NCI-H128 (cell line): ENCODE data around the gene CCDC152.
"Not testable (repeated sequence)": the region's sequence is repeated elsewhere in the genome, so short reads cannot be mapped to it uniquely, and the experiment has no call there.

Experiments
- DNase-seq: peaks from one replicate; lab custom pipeline; 2025; ENCODE audit not compliant: unreplicated experiment; lab: John Stamatoyannopoulos, UW

CCDC152 gene

DNA sequence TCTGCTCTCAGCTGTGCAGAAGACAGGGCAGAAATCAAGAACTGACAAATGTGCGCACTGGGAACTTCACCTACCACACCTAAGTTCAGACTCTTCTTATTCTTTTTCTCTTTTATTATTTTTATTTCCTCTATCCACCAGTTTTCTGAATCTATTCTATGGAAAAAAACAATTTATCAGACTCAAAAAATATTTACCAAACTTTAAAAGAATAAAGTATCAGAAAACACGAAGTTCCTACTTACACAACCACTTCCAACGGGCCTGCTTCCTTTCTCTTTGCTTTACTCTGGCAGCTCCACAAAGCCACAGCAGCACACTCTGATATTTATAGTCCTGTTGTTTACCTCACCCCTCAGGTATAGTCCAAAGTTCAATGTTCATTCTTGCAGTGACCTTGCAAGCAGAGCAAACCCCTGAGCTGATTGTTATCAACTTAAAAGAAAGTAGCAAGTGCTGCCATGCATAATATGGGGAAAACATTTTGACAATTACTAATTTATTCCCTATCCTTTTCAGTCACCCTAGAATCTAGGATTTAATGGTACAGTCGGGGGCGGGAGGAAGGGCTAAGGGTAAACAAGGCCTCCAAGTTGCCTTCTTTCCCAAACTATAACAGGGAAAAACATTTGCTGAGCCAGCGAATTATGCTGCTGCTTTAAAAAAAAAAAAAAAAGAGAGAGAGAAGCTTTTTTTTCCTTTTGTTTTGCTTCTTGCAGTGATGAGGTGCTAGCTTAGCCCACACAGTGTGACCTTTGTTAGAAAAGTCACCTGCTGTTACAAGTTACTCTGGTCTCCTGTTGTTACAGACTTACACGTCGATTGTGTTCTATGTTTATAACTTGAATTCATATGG, 55.2 kb downstream of the CCDC152 start, which contains the start of gene SELENOP:
Gene SELENOP (minus strand): TSS at position 302 of the 856 bp plus-strand sequence. CDS start 3,539 bp downstream, outside the sequence.
- no peak for DNase-seq

DNA sequence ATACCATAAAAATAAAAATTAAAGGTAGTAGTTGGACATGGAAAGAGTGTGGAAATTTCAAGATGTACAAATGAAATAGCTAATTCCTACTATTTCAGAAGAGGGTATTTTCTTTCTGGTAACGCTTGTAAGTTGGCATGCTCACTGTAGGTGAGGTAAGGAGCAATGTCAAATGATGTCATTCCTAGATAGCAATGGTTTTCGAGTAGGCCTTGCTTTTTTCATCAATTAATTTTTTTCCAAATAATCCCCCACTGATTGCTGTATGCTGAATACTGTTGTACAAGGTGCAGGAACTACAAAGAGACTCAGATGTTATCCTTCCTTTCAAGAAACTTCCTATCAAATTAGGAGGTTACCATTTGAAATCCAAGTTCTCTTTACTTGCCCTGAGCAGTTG, 56.0 kb downstream of the CCDC152 start:
- no peak for DNase-seq

DNA sequence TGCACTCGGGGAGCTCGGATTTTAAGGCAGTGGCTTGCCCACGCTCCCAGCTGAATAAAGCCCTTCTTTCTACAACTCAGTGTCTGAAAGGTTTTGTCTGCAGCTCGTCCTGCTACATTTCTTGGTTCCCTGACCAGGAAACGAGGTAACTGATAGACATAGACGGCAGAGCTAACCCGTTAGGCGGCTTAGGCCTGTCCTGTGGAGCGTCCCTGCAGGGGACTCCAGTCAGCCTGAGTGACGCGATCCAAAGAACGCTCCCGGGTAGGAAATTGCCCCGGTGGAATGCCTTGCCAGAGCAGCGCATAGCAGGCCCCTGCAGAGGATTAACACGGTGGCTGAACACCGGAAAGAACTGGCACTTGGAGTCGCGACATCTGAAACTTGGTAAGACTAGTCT, 56.9 kb downstream of the CCDC152 start:
- no peak for DNase-seq

DNA sequence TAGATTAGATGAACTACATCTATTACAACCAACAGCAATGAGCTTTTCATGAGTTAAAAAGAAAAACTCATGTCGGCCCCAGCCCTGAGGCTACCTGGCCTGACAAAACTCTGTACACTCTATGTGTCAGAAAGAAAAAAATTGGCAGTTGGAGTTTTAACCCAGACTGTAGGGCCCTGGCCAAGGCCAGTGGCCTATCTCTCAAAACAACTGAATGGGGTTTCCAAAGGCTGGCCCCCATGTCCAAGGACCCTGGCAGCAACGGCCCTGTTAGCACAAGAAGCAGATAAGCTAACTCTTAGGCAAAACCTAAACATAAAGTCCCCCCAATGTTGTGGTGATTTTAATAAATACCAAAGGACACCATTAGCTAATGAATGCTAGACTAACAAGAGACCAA, 59.9 kb downstream of the CCDC152 start:
- not testable (repeated sequence) for DNase-seq

DNA sequence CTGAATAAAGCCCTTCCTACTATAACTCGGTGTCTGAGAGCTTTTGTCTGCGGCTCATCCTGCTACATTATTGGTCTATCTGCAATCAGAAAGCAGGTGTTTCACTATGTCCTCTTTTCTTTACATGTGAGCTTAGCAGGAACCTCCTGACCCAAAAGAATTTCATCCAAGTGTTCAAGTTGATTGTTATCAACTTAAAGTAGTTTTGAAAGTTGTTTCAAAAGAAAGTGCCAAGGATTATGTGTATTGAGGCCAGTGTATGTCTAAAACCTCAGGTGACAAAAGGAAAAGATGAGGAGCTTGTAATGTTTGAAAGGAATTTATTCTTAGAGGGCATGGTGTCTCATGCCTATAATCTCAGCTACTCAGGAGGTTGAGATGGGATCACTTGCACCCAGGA, 63.1 kb downstream of the CCDC152 start:
- DNase-seq: no peak

DNA sequence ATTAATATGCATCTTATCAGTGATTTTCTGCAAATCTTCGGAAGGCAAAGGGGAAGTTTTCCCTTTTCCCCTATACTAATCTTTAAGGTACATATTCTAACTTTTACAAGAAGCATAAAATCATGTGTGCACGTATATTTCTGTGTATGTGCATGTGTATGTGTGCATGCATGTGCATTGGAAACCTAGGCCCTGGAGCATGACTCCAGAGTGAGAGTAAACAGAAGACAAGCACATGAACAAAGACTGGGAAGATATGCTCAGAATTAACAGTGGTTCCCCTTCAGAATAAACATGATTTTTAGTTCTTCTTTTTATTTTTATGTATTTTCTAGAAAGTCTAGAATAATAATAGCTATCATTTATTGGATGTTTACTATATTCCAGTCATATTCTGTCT, 65.9 kb downstream of the CCDC152 start:
- DNase-seq: no peak

DNA sequence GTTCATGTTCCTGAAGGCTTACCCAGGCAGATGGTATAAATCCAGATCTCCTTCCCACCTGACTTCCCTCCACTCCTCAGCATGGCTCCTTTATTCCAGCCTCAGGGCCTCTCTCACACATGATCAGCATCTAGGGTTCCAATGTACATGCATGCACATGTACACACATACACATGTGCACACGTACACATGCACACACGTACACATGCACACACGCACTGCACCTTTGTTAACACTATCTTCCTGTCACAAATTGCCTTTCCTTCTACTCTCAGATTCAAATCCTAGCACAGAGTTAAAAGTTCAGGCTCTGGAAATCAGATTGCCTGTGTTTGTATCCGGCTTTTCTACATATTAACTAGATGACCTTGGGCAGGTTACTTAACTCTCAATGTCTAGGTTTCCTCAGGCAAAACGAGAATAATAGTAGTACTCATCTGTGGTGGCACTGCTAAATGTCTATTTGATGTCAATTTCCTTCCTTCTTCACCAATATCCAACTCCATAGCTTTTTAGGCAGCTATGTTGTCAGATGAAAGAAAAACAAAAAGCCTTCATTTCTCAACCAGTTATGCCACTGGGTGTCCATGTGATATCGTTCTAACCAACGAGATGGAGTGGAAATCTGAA, 67.8 kb downstream of the CCDC152 start:
- DNase-seq: no peak

DNA sequence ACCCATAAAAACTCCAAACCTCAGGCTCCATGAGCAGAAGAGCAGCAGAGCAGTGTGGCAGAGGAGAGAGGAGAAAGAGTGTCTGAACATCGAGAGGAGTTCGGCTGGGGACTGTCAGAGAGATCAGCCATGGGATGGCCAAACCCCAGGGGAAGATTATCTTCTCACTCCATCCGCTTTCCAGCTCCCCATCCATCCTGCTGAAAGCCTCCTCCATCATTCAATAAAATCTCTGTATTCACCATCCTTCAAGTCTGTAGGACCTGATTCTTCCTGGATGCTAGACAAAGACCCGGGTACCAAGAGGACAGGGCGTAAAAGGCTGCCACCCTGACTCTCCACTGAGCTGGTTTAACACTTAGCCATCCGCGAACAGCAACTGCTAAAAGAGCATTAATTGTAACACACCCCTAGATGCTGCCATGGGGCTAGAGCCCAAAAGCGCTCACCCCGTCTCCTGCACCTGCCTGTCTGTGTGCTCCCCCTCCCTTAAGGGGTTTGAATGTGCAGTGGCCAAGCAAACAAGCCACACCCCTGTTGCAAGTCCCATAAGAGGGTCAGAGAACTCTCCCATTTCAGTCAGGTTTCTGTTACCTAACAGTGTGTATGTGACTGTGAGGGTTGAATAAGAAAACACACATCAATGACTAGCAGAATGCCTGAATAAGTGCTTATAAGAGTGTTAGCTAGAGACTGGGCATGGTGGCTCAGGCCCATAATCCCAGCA, 69.0 kb downstream of the CCDC152 start:
- DNase-seq: no peak

DNA sequence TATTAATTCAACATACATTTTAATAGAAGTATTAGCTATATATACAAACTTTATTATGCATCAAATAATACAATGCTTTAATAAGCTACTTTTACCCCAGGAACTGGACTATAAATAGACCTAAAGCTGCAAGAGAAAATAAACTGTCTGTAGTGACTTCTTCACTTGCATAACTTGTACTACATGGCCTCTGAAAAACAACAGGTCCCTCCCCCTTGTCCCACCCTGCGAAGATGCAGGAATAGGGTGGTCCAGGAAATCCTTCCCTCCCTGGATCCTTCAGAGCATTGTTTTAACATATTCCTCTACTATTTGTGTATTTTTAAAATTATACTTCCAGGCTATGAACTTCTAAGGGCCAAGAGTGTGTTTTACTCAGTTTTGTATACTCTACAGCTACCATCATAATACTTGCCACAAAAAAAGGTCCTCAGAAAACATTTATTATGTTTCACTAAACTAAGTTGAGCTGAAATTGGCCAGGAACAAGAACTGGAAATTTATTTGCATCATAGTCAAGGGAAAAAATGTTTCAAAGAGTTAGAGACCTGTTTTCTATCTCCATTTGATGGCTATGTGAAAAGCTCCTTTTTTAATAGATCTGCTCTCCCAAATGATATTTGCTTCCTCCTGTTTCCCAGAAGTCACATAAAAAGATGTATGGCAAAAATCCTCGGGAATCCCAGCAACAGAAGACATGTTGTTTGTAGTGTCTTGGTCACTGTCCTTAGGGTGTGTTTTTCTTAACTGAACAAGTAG, 70.3 kb downstream of the CCDC152 start:
- DNase-seq: no peak

DNA sequence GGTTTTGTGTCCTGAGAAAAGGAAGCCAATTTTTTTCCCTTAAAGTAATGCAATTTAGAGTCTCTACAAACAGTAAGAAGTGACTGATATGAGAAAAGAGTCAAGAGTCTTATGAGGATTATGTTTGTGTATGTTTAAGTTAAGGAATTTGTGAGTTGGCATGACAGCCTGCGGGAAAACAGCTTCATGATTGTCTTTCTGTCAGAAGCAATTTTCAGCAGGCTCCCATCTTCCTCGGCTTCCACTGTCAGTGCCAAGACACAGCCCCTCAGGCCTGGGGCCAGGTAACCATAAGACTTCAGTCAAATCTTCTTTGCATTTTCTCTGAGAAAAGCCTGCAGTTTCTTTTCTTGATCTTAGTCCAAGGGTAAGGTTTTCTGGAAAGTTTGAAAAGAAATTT, 72.1 kb downstream of the CCDC152 start:
- no peak for DNase-seq

DNA sequence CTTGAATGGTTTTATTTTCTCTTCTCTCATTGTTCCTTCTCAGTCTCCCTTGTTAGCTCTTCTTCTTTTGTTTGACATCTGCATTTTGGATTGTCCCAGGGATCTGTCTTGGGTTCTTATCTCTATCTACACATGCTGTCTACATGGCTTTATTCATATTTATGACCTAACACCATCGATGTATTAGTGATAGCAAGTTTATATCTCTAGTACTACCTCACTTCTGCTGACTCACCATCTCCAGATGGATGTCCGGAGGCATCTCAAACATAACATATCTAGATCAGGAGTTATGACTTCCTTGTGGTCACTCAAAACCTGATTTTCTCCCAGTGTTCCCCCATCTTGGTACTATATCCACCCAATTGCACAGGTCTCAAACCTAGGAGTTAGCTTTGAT, 74.3 kb downstream of the CCDC152 start:
- no peak for DNase-seq

DNA sequence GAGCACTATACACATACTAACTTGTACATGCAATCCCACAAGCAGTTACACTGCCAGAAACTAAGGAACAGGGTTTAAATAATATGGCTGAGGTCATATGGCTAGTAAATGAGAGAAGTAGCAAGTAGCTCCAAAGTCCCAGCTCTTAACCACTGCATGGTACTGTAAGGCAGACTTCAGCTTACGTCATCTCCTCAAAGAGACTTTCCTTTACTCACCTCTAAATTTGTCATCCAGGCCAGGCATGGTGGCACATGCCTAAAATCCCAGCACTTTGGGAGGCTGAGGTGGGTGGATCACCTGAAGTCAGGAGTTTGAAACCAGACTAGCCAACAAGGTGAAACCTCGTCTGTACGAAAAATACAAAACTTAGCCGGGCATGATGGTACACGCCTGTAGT, 75.4 kb downstream of the CCDC152 start:
- no peak for DNase-seq

DNA sequence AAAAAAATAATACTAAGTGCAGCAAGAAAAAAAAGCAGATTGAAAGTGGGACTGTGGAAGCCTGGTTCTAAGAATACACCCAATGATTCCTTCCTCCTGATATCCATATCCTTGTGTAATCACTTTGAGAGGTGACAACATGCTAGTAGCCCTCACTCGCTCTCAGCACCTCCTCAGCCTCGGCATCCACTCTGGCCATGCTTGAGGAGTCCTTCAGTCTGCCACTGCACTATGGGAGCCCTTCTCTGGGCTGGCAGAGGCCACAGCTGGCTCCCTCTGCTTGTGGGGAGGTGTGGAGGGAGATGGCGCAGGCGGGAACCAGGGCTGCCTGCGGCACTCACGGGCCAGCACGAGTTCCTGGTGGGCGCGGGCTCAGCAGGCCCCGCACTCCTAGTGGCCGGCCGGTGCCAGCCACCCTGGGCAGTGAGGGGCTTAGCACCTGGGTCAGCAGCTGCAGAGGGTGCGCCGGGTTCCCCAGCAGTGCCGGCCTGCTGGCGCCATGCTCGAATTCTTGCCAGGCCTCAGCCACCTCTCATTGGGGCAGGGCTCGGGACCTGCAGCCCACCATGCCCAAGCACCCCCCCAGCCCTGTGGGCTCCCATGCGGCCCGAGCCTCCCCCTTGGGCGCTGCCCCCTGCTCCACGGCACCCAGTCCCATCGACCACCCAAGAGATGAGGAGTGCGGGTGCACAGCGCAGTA, 79.6 kb downstream of the CCDC152 start:
- no peak for DNase-seq

DNA sequence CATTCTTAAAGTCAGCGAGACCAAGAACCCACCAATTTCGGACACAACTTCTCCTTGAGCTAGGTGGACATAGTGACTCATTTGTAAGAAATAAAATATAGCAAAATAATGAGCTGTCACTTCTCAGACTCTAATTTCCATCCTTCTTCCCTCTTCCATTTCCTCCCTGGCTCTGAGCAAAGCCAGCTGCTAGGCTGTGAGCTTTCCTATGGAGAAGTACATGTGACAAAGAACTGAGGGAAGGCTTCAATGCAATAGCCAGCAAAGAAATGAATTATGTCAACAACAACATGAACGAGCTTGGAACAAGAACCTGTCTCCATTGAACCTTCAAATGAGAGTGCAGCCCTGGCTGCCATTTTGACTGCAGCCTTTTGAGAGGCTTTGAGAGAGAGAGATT, 81.0 kb downstream of the CCDC152 start:
- DNase-seq: no peak

DNA sequence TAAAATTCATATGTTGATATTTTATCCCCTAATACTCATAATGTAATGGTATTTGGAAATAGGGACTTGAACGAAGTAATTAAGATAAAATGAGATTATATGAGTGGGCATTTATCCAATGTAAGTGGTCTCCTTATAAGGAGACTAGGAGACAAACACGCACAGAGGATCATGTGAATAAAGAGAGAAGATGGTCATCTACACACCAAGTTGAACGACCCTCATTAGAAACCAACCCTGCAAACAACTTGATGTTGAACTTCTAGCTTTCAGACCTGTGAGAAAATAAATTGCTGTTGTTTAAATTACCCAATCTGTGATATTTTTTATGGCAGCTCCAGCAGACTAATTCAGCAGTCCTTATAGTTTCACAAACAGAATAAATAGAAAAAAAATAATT, 82.6 kb downstream of the CCDC152 start:
- no peak for DNase-seq

DNA sequence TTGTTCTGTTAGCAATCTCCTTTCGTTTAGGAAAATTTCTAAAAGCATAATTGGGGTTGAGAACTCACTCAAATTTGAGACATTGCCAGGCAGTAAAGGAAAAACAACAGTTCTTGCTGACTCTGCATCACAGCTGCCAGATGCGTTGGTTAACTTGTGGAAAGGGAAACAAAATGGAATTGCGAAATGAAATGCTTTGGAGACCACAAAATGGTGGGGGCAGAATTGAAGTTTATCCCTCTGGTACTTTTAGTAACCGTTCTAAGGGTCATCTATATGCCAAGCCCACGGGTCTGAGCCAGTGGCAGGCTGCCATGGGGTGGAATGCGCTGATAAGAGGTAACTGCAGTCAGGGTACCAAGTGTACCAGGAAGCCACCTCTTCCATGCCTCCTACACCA, 83.7 kb downstream of the CCDC152 start:
- DNase-seq: no peak

DNA sequence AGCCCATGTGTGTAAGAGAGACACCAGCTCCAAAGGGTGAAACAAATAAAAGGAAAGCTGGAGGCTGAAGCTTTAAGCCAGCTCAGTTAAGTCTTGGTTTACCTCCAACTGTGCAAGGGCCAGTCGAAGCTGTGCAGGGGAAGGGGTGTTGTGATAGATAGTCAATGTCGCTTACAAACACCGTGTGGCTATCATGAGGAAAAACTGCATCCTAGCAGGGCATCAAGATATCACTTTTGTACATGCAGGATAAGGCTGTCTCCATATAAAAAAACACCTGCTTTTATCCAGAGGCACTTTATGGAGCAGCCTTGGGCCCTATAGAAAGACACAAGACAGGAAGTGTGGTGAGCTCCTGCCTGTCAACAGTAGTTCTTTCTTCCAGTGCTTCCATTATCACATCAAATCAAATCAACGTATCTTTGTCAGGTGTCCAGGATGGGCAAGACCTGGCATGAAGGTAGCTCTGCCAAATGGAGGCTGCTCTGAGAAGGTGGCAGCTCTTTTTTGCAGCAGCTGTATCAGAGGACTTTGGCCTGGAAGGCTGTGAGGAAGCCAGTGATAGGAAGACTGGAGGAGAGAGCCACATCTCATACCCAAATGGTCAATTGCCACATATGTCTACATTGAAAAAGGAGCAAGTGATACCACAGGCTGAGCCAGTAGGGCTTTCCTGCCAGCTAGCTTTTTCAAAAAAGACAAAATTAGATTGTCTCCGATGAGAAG, 84.4 kb downstream of the CCDC152 start:
- DNase-seq: no peak

DNA sequence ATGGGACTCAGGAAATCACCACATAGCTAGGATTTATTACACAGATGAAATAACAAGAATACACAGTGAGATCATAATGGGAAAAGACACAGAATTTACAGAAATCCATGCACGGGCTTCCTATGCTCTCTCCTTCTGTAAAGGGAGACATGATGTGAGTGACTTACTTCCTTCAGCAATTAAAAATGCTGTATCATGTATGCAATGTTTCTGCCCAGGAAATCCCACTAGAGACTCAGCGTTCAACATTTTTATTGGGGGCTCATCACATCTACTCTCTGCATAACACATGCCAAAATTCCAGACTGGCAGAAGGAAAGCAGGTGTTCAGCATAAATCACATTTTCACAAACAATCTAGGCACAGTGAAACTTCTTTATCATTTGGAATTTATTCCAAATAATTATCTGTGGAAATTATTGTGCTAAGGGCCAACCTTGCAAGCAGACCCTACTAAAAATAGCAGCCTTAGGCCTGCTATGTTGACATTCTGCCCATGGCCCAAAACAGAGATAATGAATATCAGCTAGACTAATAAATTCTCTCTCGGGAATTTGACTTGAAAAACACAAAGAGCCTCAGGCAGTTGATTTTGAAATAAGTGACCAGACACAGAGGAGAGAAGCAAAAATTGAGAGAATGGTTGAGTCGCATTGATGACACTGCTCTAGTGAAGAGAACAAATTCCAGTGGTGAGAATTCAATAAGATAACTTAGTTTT, 86.5 kb downstream of the CCDC152 start:
- DNase-seq: no peak

DNA sequence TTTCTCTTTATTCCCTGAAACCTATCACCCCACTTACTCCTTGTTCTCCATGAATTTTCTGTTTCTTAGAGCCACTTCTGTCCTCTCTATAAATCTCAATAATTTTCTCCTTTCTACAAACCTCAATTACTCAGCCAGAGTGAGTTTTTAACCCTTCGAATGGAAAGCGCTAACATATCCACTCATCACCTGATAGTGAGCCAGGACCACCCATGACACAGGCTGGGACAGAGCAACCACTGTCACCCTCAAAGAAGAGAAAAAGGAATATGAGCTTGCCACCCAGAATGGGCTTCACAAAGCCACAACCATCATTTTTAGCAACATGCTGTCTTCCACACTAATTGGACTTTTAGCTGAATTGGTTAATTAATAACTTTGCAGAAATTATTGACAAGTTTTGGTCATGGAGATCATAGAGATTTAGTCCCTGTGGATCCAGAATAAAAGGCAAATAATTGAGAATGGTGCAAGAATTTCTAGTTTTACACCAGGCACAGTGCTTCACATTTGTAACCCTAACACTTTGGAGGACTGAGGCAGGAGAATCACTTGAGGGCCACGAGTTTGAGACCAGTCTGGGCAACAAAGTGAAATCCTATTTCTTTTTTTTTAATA, 87.2 kb downstream of the CCDC152 start:
- DNase-seq: no peak
